Measurements from ENCODE around the gene ZNF514.

ZNF514 gene

DNA sequence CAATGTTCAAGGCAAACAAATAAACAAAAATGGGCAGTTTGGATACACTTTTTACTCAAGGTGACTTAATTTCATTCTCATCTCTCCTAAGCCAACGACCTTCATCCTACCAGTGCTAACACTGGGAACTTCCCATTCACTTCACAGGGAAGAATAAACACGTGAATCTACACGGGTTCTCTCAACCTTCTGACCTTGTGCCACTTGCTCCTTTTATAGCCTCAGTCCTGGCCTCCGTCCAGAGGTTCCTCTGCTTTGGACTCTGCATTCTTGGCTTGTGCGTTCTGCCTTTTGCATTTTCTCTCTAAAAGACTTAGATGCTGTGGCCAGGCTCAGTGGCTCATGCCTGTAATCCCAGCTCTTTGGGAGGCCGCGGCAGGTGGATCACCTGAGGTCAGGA lies 19.8 kb upstream of the ZNF514 start:
- Histone ChIP-seq H3K9me3 (ENCODE audit: control insufficient read depth in 2 of 2, low read length in 2 of 2) (peaks cover 0 to 6% of the 10 kb centered on the region in 2 donors), H3K27ac (ENCODE audit: low read depth in 2 of 2, low read length in 2 of 2) (no peak overlapping the region), H3K9ac (ENCODE audit: low read depth in 1 of 2, low read length in 2 of 2) (no peak overlapping the region), H3K4me3 (ENCODE audit: low read length in 2 of 2) (no peak overlapping the region), H3K27me3 (ENCODE audit: control insufficient read depth in 2 of 2, insufficient read depth in 2 of 2, low read length in 2 of 2) (no peaks in the 10 kb centered on the region), H3K4me1 (ENCODE audit: control insufficient read depth in 2 of 2, insufficient read depth in 2 of 2, low read length in 2 of 2) (no peaks in the 10 kb centered on the region), H3K36me3 (ENCODE audit: control insufficient read depth in 2 of 2, insufficient read depth in 2 of 2, low read length in 2 of 2) (peaks cover 34 to 37% of the 10 kb centered on the region in 2 donors)

DNA sequence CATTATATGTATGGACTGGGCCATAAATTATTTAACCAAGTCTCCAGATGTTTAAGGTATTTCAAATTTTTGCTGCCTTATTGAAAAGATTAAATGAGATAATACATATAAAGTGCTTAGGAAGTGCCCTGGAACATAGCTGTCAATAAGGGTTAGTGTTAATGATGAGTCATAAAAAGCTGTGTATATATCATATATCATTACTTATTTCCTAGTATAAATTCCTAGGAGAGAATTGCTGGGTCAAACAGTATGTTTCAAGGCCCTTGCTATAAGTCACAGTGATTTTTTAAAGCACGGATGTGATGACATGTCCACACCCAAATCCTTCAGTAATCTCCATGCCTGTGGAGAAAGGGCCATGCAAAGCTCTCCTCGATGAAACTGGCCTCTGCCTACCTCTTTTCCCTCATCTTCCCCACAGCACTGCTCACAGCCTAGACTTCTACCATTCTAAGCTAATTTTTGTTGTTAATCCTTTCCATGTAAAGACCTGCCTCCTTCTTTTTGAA lies 14.4 kb upstream of the ZNF514 start:
- H3K27ac ChIP-seq (ENCODE audit: low read depth in 2 of 2, low read length in 2 of 2) = no peak overlapping the region
- H3K9me3 ChIP-seq (ENCODE audit: control insufficient read depth in 2 of 2, low read length in 2 of 2) = no peaks in the 10 kb centered on the region
- no peaks in the 10 kb centered on the region for H3K4me1 ChIP-seq (ENCODE audit: control insufficient read depth in 2 of 2, insufficient read depth in 2 of 2, low read length in 2 of 2)
- H3K27me3 ChIP-seq (ENCODE audit: control insufficient read depth in 2 of 2, insufficient read depth in 2 of 2, low read length in 2 of 2) = no peaks in the 10 kb centered on the region
- H3K36me3 ChIP-seq (ENCODE audit: control insufficient read depth in 2 of 2, insufficient read depth in 2 of 2, low read length in 2 of 2) = peaks cover 6 to 13% of the 10 kb centered on the region in 2 donors
- no peak overlapping the region for H3K9ac ChIP-seq (ENCODE audit: low read depth in 1 of 2, low read length in 2 of 2)
- H3K4me3 ChIP-seq (ENCODE audit: low read length in 2 of 2) = no peak overlapping the region

DNA sequence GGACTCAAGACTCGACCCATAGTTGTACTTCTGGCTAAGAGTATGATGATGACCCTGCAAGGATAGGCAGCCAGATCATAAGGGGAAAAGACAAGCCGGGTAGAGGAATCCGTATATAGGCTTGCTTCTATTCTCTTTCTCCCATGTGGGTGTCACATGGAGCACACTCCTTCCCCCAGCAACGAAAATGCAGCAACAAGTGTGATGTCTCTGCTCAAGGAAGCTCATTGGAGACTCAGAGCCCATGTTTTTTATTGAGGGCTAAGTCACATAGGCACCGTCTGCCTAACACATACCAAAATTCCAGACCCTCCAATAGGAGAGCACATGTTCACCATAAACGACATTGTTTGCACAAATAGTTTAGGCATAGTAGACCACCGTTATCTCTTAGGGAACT lies 12.3 kb upstream of the ZNF514 start:
- Histone ChIP-seq H3K9ac (ENCODE audit: low read depth in 1 of 2, low read length in 2 of 2) (no peak overlapping the region), H3K4me3 (ENCODE audit: low read length in 2 of 2) (no peak overlapping the region), H3K36me3 (ENCODE audit: control insufficient read depth in 2 of 2, insufficient read depth in 2 of 2, low read length in 2 of 2) (peaks cover 0 to under 1% of the 10 kb centered on the region in 2 donors), H3K4me1 (ENCODE audit: control insufficient read depth in 2 of 2, insufficient read depth in 2 of 2, low read length in 2 of 2) (no peaks in the 10 kb centered on the region), H3K27me3 (ENCODE audit: control insufficient read depth in 2 of 2, insufficient read depth in 2 of 2, low read length in 2 of 2) (no peaks in the 10 kb centered on the region), H3K27ac (ENCODE audit: low read depth in 2 of 2, low read length in 2 of 2) (no peak overlapping the region), H3K9me3 (ENCODE audit: control insufficient read depth in 2 of 2, low read length in 2 of 2) (no peaks in the 10 kb centered on the region)

DNA sequence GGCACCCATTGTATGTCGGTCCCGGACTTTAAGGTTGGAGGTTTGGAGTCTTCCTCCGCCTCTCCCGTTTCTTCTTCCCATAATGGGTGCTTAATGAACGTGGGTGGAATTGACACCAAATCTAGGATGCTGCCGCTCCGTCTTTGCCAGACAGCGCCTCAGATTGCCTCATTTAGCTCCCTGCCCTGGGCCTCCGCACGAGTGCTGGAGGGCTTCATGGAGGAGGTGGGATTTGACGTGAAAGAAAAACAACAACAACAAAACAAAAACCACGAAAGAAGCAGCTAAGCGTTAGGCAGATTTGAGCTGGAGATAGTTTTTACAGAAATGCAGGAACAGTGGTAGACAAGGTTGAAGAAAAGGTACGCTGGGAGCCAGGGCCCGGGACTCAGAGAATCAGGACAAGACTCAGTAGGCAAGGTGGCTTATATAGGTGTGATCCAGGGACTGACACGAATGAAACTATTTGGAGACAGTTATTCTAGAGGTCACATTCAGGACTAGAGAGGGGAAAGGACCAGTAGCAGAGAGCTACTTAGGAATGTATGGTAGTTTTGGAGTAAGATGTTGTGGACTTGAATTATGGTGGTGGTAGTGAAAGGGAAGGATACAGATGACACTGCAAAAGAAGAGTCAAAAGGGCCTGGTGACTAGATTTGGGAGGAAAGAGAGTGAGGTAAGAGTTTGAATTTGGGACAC lies 6.6 kb upstream of the ZNF514 start:
- peak overlapping the region; percentile 78 to 100 for H3K4me3 ChIP-seq (ENCODE audit: low read length in 2 of 2)
- peaks cover 2 to 3% of the 10 kb centered on the region in 2 donors for H3K36me3 ChIP-seq (ENCODE audit: control insufficient read depth in 2 of 2, insufficient read depth in 2 of 2, low read length in 2 of 2)
- H3K9me3 ChIP-seq (ENCODE audit: control insufficient read depth in 2 of 2, low read length in 2 of 2) = no peaks in the 10 kb centered on the region
- H3K9ac ChIP-seq (ENCODE audit: low read depth in 1 of 2, low read length in 2 of 2) = peak overlapping the region; percentile 67 to 83
- peak overlapping the region; percentile 30 to 95 for H3K27ac ChIP-seq (ENCODE audit: low read depth in 2 of 2, low read length in 2 of 2)
- peaks cover 5 to 11% of the 10 kb centered on the region in 2 donors for H3K4me1 ChIP-seq (ENCODE audit: control insufficient read depth in 2 of 2, insufficient read depth in 2 of 2, low read length in 2 of 2)
- H3K27me3 ChIP-seq (ENCODE audit: control insufficient read depth in 2 of 2, insufficient read depth in 2 of 2, low read length in 2 of 2) = no peaks in the 10 kb centered on the region

DNA sequence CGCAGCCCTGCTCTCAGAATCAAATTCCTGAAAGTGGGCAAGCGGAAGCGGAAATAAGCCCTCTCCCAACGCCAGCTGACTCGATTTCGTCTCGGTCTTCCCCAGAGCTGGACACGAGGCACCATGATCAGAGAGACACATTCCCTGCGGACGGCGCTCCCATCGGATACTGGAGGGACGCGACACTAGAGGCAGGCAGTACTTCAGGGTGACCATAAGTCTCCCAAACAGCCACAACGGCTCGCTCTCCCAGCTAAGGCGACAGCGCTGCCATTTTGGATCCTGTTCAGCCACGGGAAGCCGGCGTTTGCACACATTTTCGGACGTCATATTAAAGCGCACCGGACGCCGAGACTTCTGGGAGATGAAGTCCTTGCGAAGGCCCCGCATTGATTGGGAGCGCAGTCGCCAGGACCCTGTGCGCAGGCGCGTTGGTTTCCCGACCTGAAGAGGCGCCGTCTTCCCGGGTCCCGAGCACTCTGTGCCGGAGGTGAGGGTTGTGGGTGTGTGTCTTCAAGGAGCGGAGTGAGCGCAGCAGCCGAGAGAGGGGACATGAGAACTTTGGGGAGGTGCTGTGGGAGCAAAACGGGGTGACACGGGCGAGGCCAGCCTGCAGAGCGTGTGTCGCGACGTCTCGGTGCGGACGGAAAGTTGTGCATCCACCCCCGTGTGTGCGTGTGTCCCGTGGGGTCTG lies 5.9 kb upstream of the ZNF514 start, which contains the start of gene ZNF2:
TSS of gene ZNF2 (plus strand) at position 439 of the 694 bp plus-strand sequence. CDS start 10,418 bp downstream, outside the sequence.
- Histone ChIP-seq H3K9ac (ENCODE audit: low read depth in 1 of 2, low read length in 2 of 2) (peak within 1 kb of the TSS; percentile 67 to 99), H3K4me3 (ENCODE audit: low read length in 2 of 2) (peak within 1 kb of the TSS; percentile 78 to 100), H3K27me3 (ENCODE audit: control insufficient read depth in 2 of 2, insufficient read depth in 2 of 2, low read length in 2 of 2) (no peaks in the 10 kb centered on the region), H3K4me1 (ENCODE audit: control insufficient read depth in 2 of 2, insufficient read depth in 2 of 2, low read length in 2 of 2) (peaks cover 5 to 11% of the 10 kb centered on the region in 2 donors), H3K36me3 (ENCODE audit: control insufficient read depth in 2 of 2, insufficient read depth in 2 of 2, low read length in 2 of 2) (peaks cover 2 to 3% of the 10 kb centered on the region in 2 donors), H3K27ac (ENCODE audit: low read depth in 2 of 2, low read length in 2 of 2) (peak within 1 kb of the TSS; percentile 74 to 95), H3K9me3 (ENCODE audit: control insufficient read depth in 2 of 2, low read length in 2 of 2) (no peaks in the 10 kb centered on the region)

DNA sequence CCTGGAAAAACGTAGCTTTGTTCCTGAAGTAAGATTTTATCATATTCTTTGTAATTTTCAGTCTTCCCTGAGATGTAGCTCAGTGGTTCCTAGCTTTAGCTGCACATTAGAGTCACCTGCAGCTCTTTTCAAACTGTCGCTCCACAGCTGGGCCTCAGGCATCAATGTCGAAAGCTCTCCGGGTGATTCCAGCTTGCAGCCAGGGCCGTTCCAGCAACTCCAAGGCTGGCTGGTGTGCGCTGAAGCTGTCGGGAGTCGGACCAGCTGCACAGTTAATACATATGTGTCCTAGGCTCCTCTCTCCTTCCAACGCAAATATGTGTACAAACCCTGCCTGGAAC lies 5.4 kb upstream of the ZNF514 start:
- Histone ChIP-seq H3K9me3 (ENCODE audit: control insufficient read depth in 2 of 2, low read length in 2 of 2) (no peaks in the 10 kb centered on the region), H3K4me3 (ENCODE audit: low read length in 2 of 2) (peak overlapping the region; percentile 78 to 100), H3K27me3 (ENCODE audit: control insufficient read depth in 2 of 2, insufficient read depth in 2 of 2, low read length in 2 of 2) (no peaks in the 10 kb centered on the region), H3K9ac (ENCODE audit: low read depth in 1 of 2, low read length in 2 of 2) (peak overlapping the region; percentile 67 to 99), H3K27ac (ENCODE audit: low read depth in 2 of 2, low read length in 2 of 2) (peak overlapping the region; percentile 74 to 95), H3K36me3 (ENCODE audit: control insufficient read depth in 2 of 2, insufficient read depth in 2 of 2, low read length in 2 of 2) (peaks cover 2 to 3% of the 10 kb centered on the region in 2 donors), H3K4me1 (ENCODE audit: control insufficient read depth in 2 of 2, insufficient read depth in 2 of 2, low read length in 2 of 2) (peaks cover 5 to 14% of the 10 kb centered on the region in 2 donors)

DNA sequence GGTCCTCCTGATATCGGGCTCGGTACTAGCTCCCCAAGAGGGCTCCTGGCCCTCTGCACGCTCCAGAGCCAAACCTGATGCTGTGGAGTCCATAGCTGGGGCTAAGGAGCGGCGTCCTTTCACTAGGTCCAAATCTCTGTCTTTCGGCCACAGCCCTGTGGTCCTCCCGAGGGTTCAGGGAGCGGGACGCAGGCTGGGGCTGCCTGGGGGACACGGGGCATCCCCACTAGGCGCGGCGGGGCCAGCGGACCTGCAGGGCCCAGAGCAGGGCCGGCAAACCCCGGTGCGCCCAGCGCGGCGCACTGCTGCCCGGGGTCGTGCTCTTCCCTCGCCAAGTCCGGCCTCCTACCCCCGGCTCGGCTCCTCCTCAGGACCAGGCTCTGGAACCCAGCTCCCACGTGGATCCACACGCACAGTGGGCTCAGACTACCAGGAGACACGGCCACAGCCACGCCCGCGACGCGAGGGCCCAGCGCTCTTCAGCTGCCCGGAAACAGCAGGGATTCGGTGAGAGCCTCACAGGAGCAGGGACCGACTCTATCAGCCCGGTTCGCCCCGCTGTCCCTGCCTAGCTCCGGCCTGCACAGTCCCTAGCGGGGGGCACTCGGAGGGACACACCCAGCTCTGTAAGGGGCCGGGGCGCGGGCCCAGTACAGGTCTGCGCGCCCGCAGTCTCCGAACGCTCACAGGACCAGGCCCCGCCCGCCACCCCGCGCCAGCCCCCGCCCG lies 593 bp downstream of the ZNF514 start:
- peaks cover 0 to 3% of the 10 kb centered on the region in 2 donors for H3K9me3 ChIP-seq (ENCODE audit: control insufficient read depth in 2 of 2, low read length in 2 of 2)
- peaks cover 13 to 26% of the 10 kb centered on the region in 2 donors for H3K36me3 ChIP-seq (ENCODE audit: control insufficient read depth in 2 of 2, insufficient read depth in 2 of 2, low read length in 2 of 2)
- peaks cover 10 to 11% of the 10 kb centered on the region in 2 donors for H3K4me1 ChIP-seq (ENCODE audit: control insufficient read depth in 2 of 2, insufficient read depth in 2 of 2, low read length in 2 of 2)
- peak overlapping the region; percentile 11 to 63 for H3K27ac ChIP-seq (ENCODE audit: low read depth in 2 of 2, low read length in 2 of 2)
- peak overlapping the region; percentile 74 to 78 for H3K4me3 ChIP-seq (ENCODE audit: low read length in 2 of 2)
- H3K9ac ChIP-seq (ENCODE audit: low read depth in 1 of 2, low read length in 2 of 2) = peak overlapping the region; percentile 74 to 80
- no peaks in the 10 kb centered on the region for H3K27me3 ChIP-seq (ENCODE audit: control insufficient read depth in 2 of 2, insufficient read depth in 2 of 2, low read length in 2 of 2)

DNA sequence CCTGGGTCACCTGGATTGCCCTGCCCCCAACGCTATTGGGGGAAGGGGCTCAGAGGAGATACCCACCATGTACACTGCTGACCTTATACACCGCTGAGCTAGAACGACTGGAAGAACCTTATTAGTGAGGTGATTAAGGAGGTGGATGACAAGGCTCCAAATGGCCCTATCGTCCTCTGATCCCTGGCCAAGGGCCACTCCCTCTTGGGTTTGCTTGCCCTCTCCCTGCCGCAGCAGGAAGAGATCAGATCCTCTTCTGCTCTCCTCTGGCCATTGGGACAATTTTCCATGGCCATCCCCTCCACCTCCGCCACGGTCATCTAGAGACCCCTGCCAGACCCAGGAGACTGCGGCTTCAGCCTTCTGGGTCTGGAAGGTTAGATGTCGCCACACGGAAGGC lies 1.2 kb downstream of the ZNF514 start:
- Histone ChIP-seq H3K4me1 (ENCODE audit: control insufficient read depth in 2 of 2, insufficient read depth in 2 of 2, low read length in 2 of 2) (peaks cover 10 to 11% of the 10 kb centered on the region in 2 donors), H3K27me3 (ENCODE audit: control insufficient read depth in 2 of 2, insufficient read depth in 2 of 2, low read length in 2 of 2) (no peaks in the 10 kb centered on the region), H3K9me3 (ENCODE audit: control insufficient read depth in 2 of 2, low read length in 2 of 2) (peaks cover 0 to 3% of the 10 kb centered on the region in 2 donors), H3K9ac (ENCODE audit: low read depth in 1 of 2, low read length in 2 of 2) (peak overlapping the region; percentile 74 to 80), H3K4me3 (ENCODE audit: low read length in 2 of 2) (peak overlapping the region; percentile 74 to 78), H3K27ac (ENCODE audit: low read depth in 2 of 2, low read length in 2 of 2) (no peak overlapping the region), H3K36me3 (ENCODE audit: control insufficient read depth in 2 of 2, insufficient read depth in 2 of 2, low read length in 2 of 2) (peaks cover 15 to 26% of the 10 kb centered on the region in 2 donors)

DNA sequence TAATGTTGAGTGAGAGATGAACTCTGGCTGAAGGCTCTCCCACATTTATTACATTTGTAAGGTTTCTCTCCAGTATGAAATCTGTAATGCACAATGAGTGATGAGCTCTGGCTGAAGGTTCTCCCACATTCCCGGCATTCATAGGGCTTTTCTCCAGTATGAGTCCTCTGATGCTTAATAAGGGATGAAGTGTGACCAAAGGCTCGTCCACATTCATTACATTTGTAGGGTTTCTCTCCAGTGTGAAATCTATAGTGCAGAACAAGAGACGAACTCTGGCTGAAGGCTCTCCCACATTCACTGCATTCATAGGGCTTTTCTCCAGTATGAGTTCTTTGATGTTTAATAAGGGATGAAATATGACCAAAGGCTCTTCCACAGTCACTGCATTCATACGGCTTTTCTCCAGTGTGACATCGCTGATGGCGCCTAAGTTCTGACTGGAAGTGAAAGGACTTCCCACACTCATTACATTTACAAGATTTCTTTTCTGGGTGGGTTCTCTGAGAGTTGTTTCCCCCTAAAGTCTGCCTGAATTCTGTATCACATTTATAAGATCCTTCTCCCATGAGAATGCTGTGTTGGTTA lies 10.2 kb downstream of the ZNF514 start:
- Histone ChIP-seq H3K4me1 (ENCODE audit: control insufficient read depth in 2 of 2, insufficient read depth in 2 of 2, low read length in 2 of 2) (no peaks in the 10 kb centered on the region), H3K9me3 (ENCODE audit: control insufficient read depth in 2 of 2, low read length in 2 of 2) (peaks cover 50 to 60% of the 10 kb centered on the region in 2 donors), H3K27ac (ENCODE audit: low read depth in 2 of 2, low read length in 2 of 2) (no peak overlapping the region), H3K36me3 (ENCODE audit: control insufficient read depth in 2 of 2, insufficient read depth in 2 of 2, low read length in 2 of 2) (peaks cover 43 to 49% of the 10 kb centered on the region in 2 donors), H3K9ac (ENCODE audit: low read depth in 1 of 2, low read length in 2 of 2) (no peak overlapping the region), H3K27me3 (ENCODE audit: control insufficient read depth in 2 of 2, insufficient read depth in 2 of 2, low read length in 2 of 2) (no peaks in the 10 kb centered on the region), H3K4me3 (ENCODE audit: low read length in 2 of 2) (no peak overlapping the region)
